Natural killer cell (primary cell): ENCODE measurements around the gene KANK2. TPM values are rescaled to one million over a fixed set of nuclear protein-coding genes. Genes with fewer than 3 reads are reported as not detected.

ENCODE experiments used
- ATAC-seq, 3 donors: fragments of 150-1000 bp in 2 of 3; fragments of 200-7000 bp in 1 of 3; cut with Tn5 transposase; 1 replicate in 1 of 3; 2 replicates in 2 of 3; pipeline ENCODE4 v1.10.0; 2021; ENCODE audit warnings: mild to moderate bottlenecking in 2 of 3, moderate library complexity in 2 of 3
- DNase-seq, 2 donors: peaks; one replicate each; pipeline versions ENCODE4 v3.0.0 to v3.0.0-alpha.2; 2013 to 2021; ENCODE audit warnings: mixed read lengths in 1 of 2
- H3K27ac ChIP-seq: one replicate; pipeline ENCODE4 v1.5.1; 2013; ENCODE audit warnings: mild to moderate bottlenecking, low read length
- H3K27me3 ChIP-seq: one replicate; pipeline ENCODE4 v1.6.1; 2013; ENCODE audit warnings: low read length; ENCODE audit not compliant: control insufficient read depth, insufficient read depth
- H3K36me3 ChIP-seq: one replicate; pipeline ENCODE4 v1.6.1; 2013; ENCODE audit warnings: low read length; ENCODE audit not compliant: control insufficient read depth, insufficient read depth
- H3K4me1 ChIP-seq: one replicate; pipeline ENCODE4 v1.6.1; 2013; ENCODE audit warnings: low read length; ENCODE audit not compliant: control insufficient read depth, insufficient read depth
- H3K4me3 ChIP-seq: one replicate; pipeline ENCODE4 v1.5.1; 2013; ENCODE audit warnings: low read length
- H3K9me3 ChIP-seq: one replicate; pipeline ENCODE4 v1.6.1; 2013; ENCODE audit warnings: low read length; ENCODE audit not compliant: control insufficient read depth, insufficient read depth
- H3K27ac Mint-ChIP-seq, 2 donors: one replicate each; pipeline ENCODE4 v1.8.0; 2022; ENCODE audit warnings: mild to moderate bottlenecking in 2 of 2, mixed read lengths in 2 of 2, moderate library complexity in 1 of 2
- H3K27me3 Mint-ChIP-seq, 2 donors: one replicate each; pipeline ENCODE4 v1.8.0; 2022; ENCODE audit warnings: low read depth in 2 of 2, mixed read lengths in 2 of 2
- H3K36me3 Mint-ChIP-seq: one replicate; pipeline ENCODE4 v1.8.0; 2022; ENCODE audit warnings: mixed read lengths
- H3K4me1 Mint-ChIP-seq, 2 donors: one replicate each; pipeline ENCODE4 v1.8.0; 2022; ENCODE audit warnings: mixed read lengths in 2 of 2
- H3K4me3 Mint-ChIP-seq: one replicate; pipeline ENCODE4 v1.8.0; 2022; ENCODE audit warnings: mild to moderate bottlenecking, moderate library complexity, mixed read lengths
- H3K9me3 Mint-ChIP-seq, 2 donors: one replicate each; pipeline ENCODE4 v1.8.0; 2022; ENCODE audit warnings: mixed read lengths in 2 of 2
- WGBS: methylation state at CpG from one replicate; pipeline ENCODE4 v1.1.7; 2013; ENCODE audit warnings: missing lambda C conversion rate; ENCODE audit not compliant: insufficient coverage; 5-methylcytosine and 5-hydroxymethylcytosine counted together
- intact Hi-C: fragments of 100-400 bp; cut with micrococcal nuclease; formaldehyde crosslinking; loops from one replicate; pipeline ENCODE4 v1.14.2; 2022
- total RNA-seq, 4 donors: library from RNA; stranded (reverse); fragments of 120-200 nt in 1 of 4; gene quantifications; one replicate each; pipeline versions ENCODE4 v1.2.3 to v1.2.4, GENCODE V29; 2013 to 2022
- TF ChIP-seq, protein P1 (sequence below): fragments of 200-600 bp; IDR thresholded peaks from one replicate; pipeline ENCODE4 v1.8.0; 2022; ENCODE audit warnings: antibody characterized with exemption

The KANK2 gene
- total RNA-seq, 3 donors from 2014 or later (not counting 1 experiment from before 2014, with no cell fraction given) = 0.82 to 1.3 (median 0.85) TPM

DNA sequence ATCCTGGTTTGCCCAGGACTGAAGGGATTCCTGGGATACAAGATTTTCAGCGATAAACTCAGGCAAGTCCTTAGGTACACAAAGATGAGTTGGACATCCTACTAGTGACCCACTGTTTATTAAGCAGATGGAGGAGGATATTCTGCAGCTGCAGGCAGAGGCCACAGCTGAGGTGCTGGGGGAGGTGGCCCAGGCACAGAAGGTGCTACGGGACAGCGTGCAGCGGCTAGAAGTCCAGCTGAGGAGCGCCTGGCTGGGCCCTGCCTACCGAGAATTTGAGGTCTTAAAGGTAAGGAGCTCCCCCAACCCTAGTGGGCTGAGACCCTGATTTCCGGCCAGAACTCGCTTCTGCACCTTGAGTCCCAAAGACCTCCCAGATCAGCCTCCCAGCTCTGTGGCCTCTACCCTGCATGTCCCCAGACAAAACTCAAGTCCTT is 42.7 kb upstream of the KANK2 start:
- Histone ChIP-seq H3K36me3 (no peaks in the 10 kb centered on the region), H3K4me1 (peaks cover 8% of the 10 kb centered on the region), H3K4me3 (no peak overlapping the region), H3K27ac (no peak overlapping the region), H3K9me3 (peaks cover 18% of the 10 kb centered on the region), H3K27me3 (no peaks in the 10 kb centered on the region)
- Mint-ChIP-seq H3K27me3 (peaks cover 0 to 10% of the 10 kb centered on the region in 2 donors), H3K9me3 (no peaks in the 10 kb centered on the region), H3K27ac (no peak overlapping the region), H3K36me3 (no peaks in the 10 kb centered on the region), H3K4me1 (peaks cover 6 to 7% of the 10 kb centered on the region in 2 donors), H3K4me3 (no peak overlapping the region)
- ATAC-seq = no peak
- WGBS = 95% methylated on average over 8 of the region's 8 CpGs
- no peak for DNase-seq
- intact Hi-C loops = no loop called here
- TF ChIP-seq, protein P1, sequence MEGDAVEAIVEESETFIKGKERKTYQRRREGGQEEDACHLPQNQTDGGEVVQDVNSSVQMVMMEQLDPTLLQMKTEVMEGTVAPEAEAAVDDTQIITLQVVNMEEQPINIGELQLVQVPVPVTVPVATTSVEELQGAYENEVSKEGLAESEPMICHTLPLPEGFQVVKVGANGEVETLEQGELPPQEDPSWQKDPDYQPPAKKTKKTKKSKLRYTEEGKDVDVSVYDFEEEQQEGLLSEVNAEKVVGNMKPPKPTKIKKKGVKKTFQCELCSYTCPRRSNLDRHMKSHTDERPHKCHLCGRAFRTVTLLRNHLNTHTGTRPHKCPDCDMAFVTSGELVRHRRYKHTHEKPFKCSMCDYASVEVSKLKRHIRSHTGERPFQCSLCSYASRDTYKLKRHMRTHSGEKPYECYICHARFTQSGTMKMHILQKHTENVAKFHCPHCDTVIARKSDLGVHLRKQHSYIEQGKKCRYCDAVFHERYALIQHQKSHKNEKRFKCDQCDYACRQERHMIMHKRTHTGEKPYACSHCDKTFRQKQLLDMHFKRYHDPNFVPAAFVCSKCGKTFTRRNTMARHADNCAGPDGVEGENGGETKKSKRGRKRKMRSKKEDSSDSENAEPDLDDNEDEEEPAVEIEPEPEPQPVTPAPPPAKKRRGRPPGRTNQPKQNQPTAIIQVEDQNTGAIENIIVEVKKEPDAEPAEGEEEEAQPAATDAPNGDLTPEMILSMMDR = no peak

DNA sequence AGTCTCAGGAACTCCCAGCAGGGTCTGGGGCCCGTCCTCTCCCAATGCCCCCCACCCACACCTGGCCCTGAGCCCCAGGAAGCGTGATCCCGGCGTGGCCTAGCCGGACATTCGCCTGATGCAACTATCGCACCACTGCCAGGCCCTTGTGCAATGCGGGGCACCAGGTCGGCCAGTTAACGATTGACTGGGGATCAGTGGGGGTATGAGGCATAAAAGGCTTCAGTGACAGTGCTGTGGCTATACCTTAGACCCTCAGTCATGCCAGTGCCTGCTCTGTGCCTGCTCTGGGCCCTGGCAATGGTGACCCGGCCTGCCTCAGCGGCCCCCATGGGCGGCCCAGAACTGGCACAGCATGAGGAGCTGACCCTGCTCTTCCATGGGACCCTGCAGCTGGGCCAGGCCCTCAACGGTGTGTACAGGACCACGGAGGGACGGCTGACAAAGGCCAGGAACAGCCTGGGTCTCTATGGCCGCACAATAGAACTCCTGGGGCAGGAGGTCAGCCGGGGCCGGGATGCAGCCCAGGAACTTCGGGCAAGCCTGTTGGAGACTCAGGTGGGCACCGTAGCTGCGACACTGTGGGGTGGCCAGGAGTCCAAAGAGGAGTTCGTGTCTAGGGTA is 42.1 kb upstream of the KANK2 start, which contains the start of gene ANGPTL8:
TSS of gene ANGPTL8 (plus strand) at position 243 of the 624 bp plus-strand sequence. CDS start at position 262, 19 bp downstream.
- WGBS = 95% methylated on average over 23 of the region's 23 CpGs
- no peak within 1 kb of the TSS for H3K27ac Mint-ChIP-seq
- TF ChIP-seq, protein P1 = no peak
- no peaks in the 10 kb centered on the region for H3K9me3 Mint-ChIP-seq
- H3K36me3 Mint-ChIP-seq = no peaks in the 10 kb centered on the region
- DNase-seq = no peak
- intact Hi-C loops = no loop called here
- no peak within 1 kb of the TSS for H3K27ac ChIP-seq
- peaks cover 0 to 10% of the 10 kb centered on the region in 2 donors for H3K27me3 Mint-ChIP-seq
- no peaks in the 10 kb centered on the region for H3K36me3 ChIP-seq
- ATAC-seq = no peak
- H3K4me3 ChIP-seq = no peak within 1 kb of the TSS
- no peaks in the 10 kb centered on the region for H3K27me3 ChIP-seq
- peaks cover 8% of the 10 kb centered on the region for H3K4me1 ChIP-seq
- peaks cover 6 to 7% of the 10 kb centered on the region in 2 donors for H3K4me1 Mint-ChIP-seq
- H3K4me3 Mint-ChIP-seq = no peak within 1 kb of the TSS
- H3K9me3 ChIP-seq = peaks cover 18% of the 10 kb centered on the region

DNA sequence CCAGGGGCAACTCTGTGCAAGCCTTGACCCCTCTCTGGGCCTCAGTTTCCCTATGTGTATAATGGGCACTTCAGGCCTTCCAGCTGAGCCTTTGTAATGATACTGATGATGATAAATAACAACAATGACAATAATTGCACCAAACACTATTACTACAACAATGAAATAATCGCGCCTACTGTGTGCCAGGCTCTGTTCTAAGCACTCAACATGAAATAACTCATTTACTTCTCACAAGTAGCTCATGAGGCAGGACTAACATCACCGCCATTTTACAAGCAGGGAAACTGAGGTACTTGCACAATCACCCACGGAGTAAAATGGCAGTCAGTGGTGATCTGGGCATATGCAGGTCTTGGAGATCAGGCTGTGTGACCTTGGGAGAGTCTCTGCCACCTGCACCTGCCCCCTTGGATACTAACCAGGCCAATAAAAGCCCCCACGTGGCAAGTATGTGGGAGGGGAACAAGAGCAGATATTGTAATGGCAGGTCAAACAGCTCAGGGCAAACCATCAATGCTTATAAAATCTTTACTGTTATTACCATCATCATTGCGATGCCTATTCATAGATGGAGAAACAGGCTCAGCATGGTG is 41.5 kb upstream of the KANK2 start:
- Histone ChIP-seq H3K36me3 (no peaks in the 10 kb centered on the region), H3K27me3 (no peaks in the 10 kb centered on the region), H3K9me3 (peaks cover 18% of the 10 kb centered on the region), H3K4me3 (no peak overlapping the region), H3K4me1 (peaks cover 8% of the 10 kb centered on the region), H3K27ac (no peak overlapping the region)
- no peak overlapping the region for H3K27ac Mint-ChIP-seq
- no peak for ATAC-seq
- H3K4me1 Mint-ChIP-seq = peaks cover 5 to 6% of the 10 kb centered on the region in 2 donors
- no peaks in the 10 kb centered on the region for H3K9me3 Mint-ChIP-seq
- intact Hi-C loops = no loop called here
- H3K27me3 Mint-ChIP-seq = peaks cover 0 to 9% of the 10 kb centered on the region in 2 donors
- no peak for DNase-seq
- no peaks in the 10 kb centered on the region for H3K36me3 Mint-ChIP-seq
- H3K4me3 Mint-ChIP-seq = no peak overlapping the region
- WGBS = 96% methylated on average over 5 of the region's 6 CpGs
- TF ChIP-seq, protein P1 = no peak
